H1 (cell line): Measurements from ENCODE around the gene SLC6A18. TPM values are rescaled to one million over a fixed set of nuclear protein-coding genes. Genes with fewer than 3 reads are reported as not detected.

ENCODE experiments used
- CREB1 ChIP-seq: IDR thresholded peaks from 2 replicates; pipeline ENCODE4 v1.6.1; 2012; ENCODE audit warnings: inconsistent platforms
- TAF1 ChIP-seq: IDR thresholded peaks from 2 replicates; pipeline ENCODE4 v1.6.1; 2011; ENCODE audit warnings: mild to moderate bottlenecking, low read depth, low read length
- polyA plus RNA-seq, 7 experiments: library from polyadenylated mRNA; depleted of rRNA in 3 of 7; stranded (reverse) in 5 of 7; unstranded in 2 of 7; fragments of >200 nt in 5 of 7; fragments of 200-250 nt in 2 of 7; gene quantifications; 1 replicate in 5 of 7; 2 replicates in 1 of 7; 4 replicates in 1 of 7; pipeline versions ENCODE4 v1.2.1 to v1.2.3, GENCODE V29; 2011 to 2013; ENCODE audit warnings: missing spikeins in 2 of 7, mixed read lengths in 2 of 7
- total RNA-seq: library from RNA; stranded (reverse); fragmentation: NEBNext Ultra II Directional; extraction: Animal tissue kit (Norgen Biotek cat#: 25700); gene quantifications from 2 replicates; pipeline ENCODE4 v1.2.1, GENCODE V29; 2021
- TF ChIP-seq, protein P1 (sequence below), 3 experiments: IDR thresholded peaks; 1 replicate in 2 of 3; 2 replicates in 1 of 3; pipeline versions ENCODE4 v1.5.1 to v1.6.1; 2011; ENCODE audit warnings: low read length in 3 of 3, mild to moderate bottlenecking in 3 of 3, inconsistent platforms in 2 of 3, low read depth in 1 of 3, moderate library complexity in 1 of 3; ENCODE audit not compliant: insufficient read depth in 1 of 3; ENCODE audit errors: control extremely low read depth in 1 of 3

SLC6A18 gene
- total and polyA plus RNA-seq, 2 of the 8 experiments (the other 6 are each of a cell fraction or from before 2014, with no cell fraction given): not detected

DNA sequence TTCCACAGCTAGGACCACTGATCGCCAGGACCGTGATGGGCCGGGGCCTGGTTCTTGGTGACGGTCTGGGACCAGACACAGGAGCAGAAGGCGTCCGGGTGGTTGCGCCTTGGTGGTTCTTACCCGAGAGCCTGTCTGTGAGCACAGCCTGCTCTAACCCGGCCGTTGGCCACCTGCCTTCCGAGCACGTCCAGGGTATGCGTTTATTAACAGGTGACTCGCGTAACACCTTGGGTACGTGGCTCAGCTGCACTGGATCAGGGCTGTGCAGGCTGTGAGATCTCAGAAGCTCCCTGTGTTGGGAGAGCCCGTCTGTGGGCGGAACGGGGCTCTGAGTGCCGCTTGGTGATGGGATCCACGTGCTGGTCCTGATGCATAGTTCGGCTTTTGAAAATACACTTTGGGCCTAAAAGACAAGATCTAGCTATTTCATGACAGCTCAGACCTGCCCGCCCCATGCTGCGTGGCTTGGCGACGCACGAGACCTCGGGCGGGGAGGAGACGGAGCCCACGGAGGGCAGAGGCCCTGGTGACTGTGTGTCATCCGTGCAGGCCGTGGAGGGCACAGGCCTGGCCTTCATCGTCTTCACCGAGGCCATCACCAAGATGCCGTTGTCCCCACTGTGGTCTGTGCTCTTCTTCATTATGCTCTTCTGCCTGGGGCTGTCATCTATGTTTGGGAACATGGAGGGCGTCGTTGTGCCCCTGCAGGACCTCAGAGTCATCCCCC is 6.7 kb upstream of the SLC6A18 start (continued):
- no peak for TF ChIP-seq TAF1
- TF ChIP-seq, protein P1, sequence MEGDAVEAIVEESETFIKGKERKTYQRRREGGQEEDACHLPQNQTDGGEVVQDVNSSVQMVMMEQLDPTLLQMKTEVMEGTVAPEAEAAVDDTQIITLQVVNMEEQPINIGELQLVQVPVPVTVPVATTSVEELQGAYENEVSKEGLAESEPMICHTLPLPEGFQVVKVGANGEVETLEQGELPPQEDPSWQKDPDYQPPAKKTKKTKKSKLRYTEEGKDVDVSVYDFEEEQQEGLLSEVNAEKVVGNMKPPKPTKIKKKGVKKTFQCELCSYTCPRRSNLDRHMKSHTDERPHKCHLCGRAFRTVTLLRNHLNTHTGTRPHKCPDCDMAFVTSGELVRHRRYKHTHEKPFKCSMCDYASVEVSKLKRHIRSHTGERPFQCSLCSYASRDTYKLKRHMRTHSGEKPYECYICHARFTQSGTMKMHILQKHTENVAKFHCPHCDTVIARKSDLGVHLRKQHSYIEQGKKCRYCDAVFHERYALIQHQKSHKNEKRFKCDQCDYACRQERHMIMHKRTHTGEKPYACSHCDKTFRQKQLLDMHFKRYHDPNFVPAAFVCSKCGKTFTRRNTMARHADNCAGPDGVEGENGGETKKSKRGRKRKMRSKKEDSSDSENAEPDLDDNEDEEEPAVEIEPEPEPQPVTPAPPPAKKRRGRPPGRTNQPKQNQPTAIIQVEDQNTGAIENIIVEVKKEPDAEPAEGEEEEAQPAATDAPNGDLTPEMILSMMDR (IDR thresholded peaks at IDR 0.05; ENCODE audit: control extremely low read depth in 1 of 3, insufficient read depth in 1 of 3, low read depth in 1 of 3, low read length in 3 of 3): no peak
- TF ChIP-seq CREB1: no peak
